Heart right ventricle (tissue), 16 donors: Measurements from ENCODE around the gene MPV17L. TPM values are rescaled to one million over a fixed set of nuclear protein-coding genes. Genes with fewer than 3 reads are reported as not detected.
"Not testable (repeated sequence)": the region's sequence is repeated elsewhere in the genome, so short reads cannot be mapped to it uniquely, and the experiment has no call there.

Source experiments
- ATAC-seq, 8 donors: fragments of 200-7000 bp; cut with Tn5 transposase; one replicate each; pipeline ENCODE4 v1.9.1; 2020; ENCODE audit warnings: mild to moderate bottlenecking in 8 of 8, moderate library complexity in 8 of 8, moderate number of reproducible peaks in 1 of 8
- DNase-seq, 2 donors: peaks; one replicate each; pipeline ENCODE4 v3.0.0-alpha.2; 2020
- H3K27ac ChIP-seq, 10 donors: fragments of 200-600 bp; sonication (generic) in 2 of 10; one replicate each; pipeline versions ENCODE4 v1.5.0 to v1.8.0; 2020 to 2022; ENCODE audit warnings: mild to moderate bottlenecking in 3 of 10
- H3K27me3 ChIP-seq, 7 donors: fragments of 200-600 bp; one replicate each; pipeline ENCODE4 v1.8.0; 2021 to 2022; ENCODE audit warnings: mild to moderate bottlenecking in 2 of 7
- H3K36me3 ChIP-seq, 9 donors: fragments of 200-600 bp; sonication (generic) in 1 of 9; one replicate each; pipeline versions ENCODE4 v1.5.0 to v1.8.0; 2020 to 2022; ENCODE audit warnings: mild to moderate bottlenecking in 2 of 9
- H3K4me1 ChIP-seq, 9 donors: fragments of 200-600 bp; sonication (generic) in 1 of 9; one replicate each; pipeline versions ENCODE4 v1.5.0 to v1.8.0; 2020 to 2022; ENCODE audit warnings: mild to moderate bottlenecking in 4 of 9
- H3K4me3 ChIP-seq, 10 donors: fragments of 200-600 bp; sonication (generic) in 2 of 10; one replicate each; pipeline versions ENCODE4 v1.5.0 to v1.8.0; 2020 to 2022; ENCODE audit warnings: mild to moderate bottlenecking in 7 of 10, moderate library complexity in 2 of 10
- H3K9me3 ChIP-seq, 11 donors: fragments of 200-600 bp in 10 of 11; sonication (generic) in 2 of 11; one replicate each; pipeline versions ENCODE4 v1.5.0 to v1.8.0; 2013 to 2022; ENCODE audit warnings: mild to moderate bottlenecking in 2 of 11, control low read depth in 1 of 11, moderate library complexity in 1 of 11
- CTCF ChIP-seq, 9 donors: fragments of 200-600 bp; sonication (generic) in 2 of 9; IDR thresholded peaks; one replicate each; pipeline versions ENCODE4 v1.5.0 to v1.8.0; 2021 to 2022; ENCODE audit warnings: antibody characterized with exemption in 9 of 9, mild to moderate bottlenecking in 5 of 9, moderate library complexity in 1 of 9
- WGBS, 2 donors: extraction: QIAGEN DNeasy Blood & Tissue Kit; methylation state at CpG; one replicate each; pipeline ENCODE4 v1.1.7; 2013; ENCODE audit warnings: inconsistent platforms in 1 of 2; 5-methylcytosine and 5-hydroxymethylcytosine counted together
- intact Hi-C, 10 donors: fragments of 100-400 bp; cut with DNase I; formaldehyde crosslinking; loops; one replicate each; pipeline versions ENCODE4 v1.11.1 to v1.14.2; 2022
- polyA plus RNA-seq, 2 donors: library from polyadenylated mRNA; stranded (reverse); fragments of 200-250 nt; gene quantifications; one replicate each; pipeline ENCODE4 v1.2.3, GENCODE V29; 2013
- total RNA-seq, 10 donors: library from RNA; stranded (reverse); fragmentation: NEBNext Ultra II Directional in 3 of 10; extraction: Animal tissue kit (Norgen Biotek cat#: 25700) in 3 of 10; gene quantifications; one replicate each; pipeline versions ENCODE4 v1.2.1 to v1.2.4, GENCODE V29; 2021 to 2023
- donor health status: Arrhythmogenic right ventricular cardiomyopathy.
- donor health status: ischemic (EF 13 %, LVEDD 7.1; RV severe dilation, severe dysfunction).
- donor health status: healthy with polysubstance abuse.
- donor health status: DM: no; HTN: yes; CAD: no.
- donor health status: DM: no; HTN: no; CAD: no.
- donor health status: ischemic (EF 25% LVEDD 6.9; RV normal size, moderate dysfunction).
- donor health status: ischemic (EF 25% LVEDD 5.7; RV mildly dilated, moderate dysfunction).
- donor health status: healthy.
- donor health status: DM: yes; HTN: yes; CAD: no.
- donor health status: Ischemic cardiomyopathy.
- donor health status: ischemic (EF 35%, LVEDD 5.7; RV mildly dilated, moderate dysfunction).
- donor health status: nonischemic (EF 11% LVEDD 7.7; RV severe dilation, severe dysfunction).
- donor health status: DM: yes; HTN: yes; CAD: no.
- donor health status: PGD.
- donor health status: ischemic (EF 29% LVEDD 5.4; RV normal size, mild dysfunction).
- donor health status: nonischemic (EF 23%, LVEDD 6.1; RV moderate dilation, normal function).

The MPV17L gene
- total and polyA plus RNA-seq, 12 donors, result 2.8 to 10.0 (median 8.2) TPM

DNA sequence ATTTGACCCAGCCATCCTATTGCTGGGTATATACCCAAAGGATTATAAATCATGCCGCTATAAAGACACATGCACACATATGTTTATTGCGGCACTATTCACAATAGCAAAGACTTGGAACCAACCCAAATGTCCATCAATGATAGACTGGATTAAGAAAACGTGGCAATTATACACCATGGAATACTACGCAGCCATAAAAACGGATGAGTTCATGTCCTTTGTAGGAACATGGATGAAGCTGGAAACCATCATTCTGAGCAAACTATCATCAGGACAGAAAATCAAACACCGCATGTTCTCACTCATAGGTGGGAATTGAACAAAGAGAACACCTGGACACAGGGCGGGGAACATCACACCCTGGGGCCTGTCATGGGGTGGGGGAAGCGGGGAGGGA lies 2.5 kb upstream of the MPV17L start:
- H3K27me3 ChIP-seq, result peaks cover 0 to 13% (median 4%) of the 10 kb centered on the region in 7 donors
- H3K4me3 ChIP-seq, ATAC-seq, H3K4me1 ChIP-seq, H3K9me3 ChIP-seq, intact Hi-C loops, H3K27ac ChIP-seq, DNase-seq, H3K36me3 ChIP-seq: not testable (repeated sequence)
- WGBS, 2 donors, result 92 to 95% methylated on average over 7 of the region's 8 CpGs

- H3K4me1 ChIP-seq, intact Hi-C loops, H3K36me3 ChIP-seq, H3K9me3 ChIP-seq, DNase-seq: not testable (repeated sequence)
- Histone ChIP-seq H3K4me3 (peak overlapping the region in 8 of 10 donors; percentile 42 to 66 (median 62)), H3K27me3 (peaks cover 0 to 13% (median 4%) of the 10 kb centered on the region in 7 donors), H3K27ac (peak overlapping the region in 7 of 10 donors; percentile 65 to 79 (median 70))
- ATAC-seq, result peak in 2 of 8 donors; percentile 15 to 42
- 75 to 84% methylated on average over 8 of the region's 8 CpGs for WGBS, 2 donors
Measured at GRCh38 chr16:15396509-15396829, 915 bp downstream of the MPV17L start.

DNA sequence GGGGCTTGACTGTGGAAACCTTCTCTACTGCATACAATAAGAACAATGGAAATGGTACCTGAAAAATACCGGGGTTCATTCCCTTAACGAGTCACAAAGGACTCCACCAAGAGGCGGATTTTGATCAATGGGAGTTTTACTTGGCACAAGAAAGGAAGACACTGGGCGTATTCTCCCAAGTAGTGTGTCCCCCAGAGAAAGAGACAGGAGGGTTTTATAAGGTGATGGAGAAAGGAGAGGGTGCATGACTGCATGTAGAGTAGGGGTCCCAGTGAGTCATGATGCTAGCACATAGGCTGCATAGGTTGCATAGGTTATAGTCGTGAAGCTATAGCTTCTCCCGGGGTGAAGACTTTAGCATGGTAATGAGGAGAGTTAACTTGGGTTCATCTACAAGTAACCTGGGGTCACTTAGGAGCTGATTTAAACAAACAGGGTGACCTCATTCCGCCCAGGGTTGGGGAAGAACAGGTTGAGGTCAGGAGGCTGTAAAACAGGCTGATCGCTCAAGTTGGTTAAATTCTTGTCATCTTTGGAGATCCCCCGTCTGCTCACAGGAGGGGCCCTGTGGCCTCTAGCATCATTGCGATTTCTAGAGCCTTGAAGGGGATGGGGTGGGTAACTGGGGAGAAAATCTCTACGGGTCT lies 1.5 kb downstream of the MPV17L start:
- Histone ChIP-seq H3K27ac (peak overlapping the region in 1 of 10 donors; percentile 66), H3K9me3 (no peaks in the 10 kb centered on the region), H3K4me1 (peaks cover 0 to 3% (median 0%) of the 10 kb centered on the region in 9 donors), H3K4me3 (no peak overlapping the region), H3K36me3 (peaks cover 0 to 11% (median 0%) of the 10 kb centered on the region in 9 donors), H3K27me3 (peaks cover 0 to 13% (median 4%) of the 10 kb centered on the region in 7 donors)
- WGBS, 2 donors, result 90 to 95% methylated on average over 11 of the region's 11 CpGs
- intact Hi-C loops, result no loop called here
- DNase-seq (no peak), ATAC-seq (no peak)
- TF ChIP-seq CTCF (IDR thresholded peaks at IDR 0.05), result no peak

GRCh38 chr16:15398618-15399316 lies 3.2 kb downstream of the MPV17L start:
- no peak for ATAC-seq
- no peak overlapping the region for H3K27ac ChIP-seq
- WGBS, 2 donors, result 89% methylated on average over 14 of the region's 14 CpGs

DNA sequence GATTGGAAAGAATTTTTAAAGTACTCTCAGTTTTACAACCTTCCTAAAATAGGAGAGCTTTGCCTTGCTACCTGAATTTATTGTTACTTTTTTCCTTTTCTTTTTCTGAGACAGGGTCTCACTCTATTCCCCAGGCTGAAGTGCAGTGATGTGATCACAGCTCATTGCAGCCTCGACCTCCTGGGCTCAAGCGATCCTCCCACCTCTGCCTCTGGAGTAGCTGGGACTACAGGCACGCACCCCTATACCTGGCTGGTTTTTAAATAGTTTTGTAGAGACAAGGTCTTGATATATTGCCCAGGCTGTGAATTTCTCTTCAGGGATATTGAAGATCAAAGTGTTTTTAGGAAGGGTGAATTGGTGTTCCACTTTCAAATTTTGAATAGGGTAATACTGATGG lies 3.8 kb downstream of the MPV17L start:
- ATAC-seq, result no peak

More at GRCh38 chr16:15398618-15399316, 3.2 kb downstream of the MPV17L start:
- intact Hi-C loops, result no loop called here
- H3K4me1 ChIP-seq, result peaks cover 0 to 3% (median 0%) of the 10 kb centered on the region in 9 donors
- H3K27me3 ChIP-seq, result peaks cover 0 to 13% (median 4%) of the 10 kb centered on the region in 7 donors
- TF ChIP-seq CTCF (IDR thresholded peaks at IDR 0.05), result no peak
- no peak overlapping the region for H3K4me3 ChIP-seq
- H3K9me3 ChIP-seq, result no peaks in the 10 kb centered on the region
- H3K36me3 ChIP-seq, result peaks cover 0 to 17% (median 0%) of the 10 kb centered on the region in 9 donors
- DNase-seq, result no peak

DNA sequence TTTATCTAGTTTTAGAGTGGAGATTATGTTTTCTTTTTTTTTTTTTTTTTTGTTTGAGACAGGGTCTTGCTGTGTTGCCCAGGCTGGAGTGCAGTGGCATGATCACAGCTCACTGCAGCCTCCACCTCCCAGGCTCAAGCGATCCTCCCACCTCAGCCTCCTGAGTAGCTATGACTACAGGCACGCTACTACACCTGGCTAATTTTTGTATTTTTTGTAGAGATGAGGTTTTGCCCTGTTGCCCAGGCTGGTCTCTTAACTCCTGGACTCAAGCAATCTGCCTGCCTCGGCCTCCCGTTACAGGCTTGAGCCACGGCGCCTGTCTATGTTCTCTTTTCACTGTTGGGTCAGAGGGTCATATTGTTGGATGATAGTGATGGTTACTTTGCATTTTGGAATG lies 4.8 kb downstream of the MPV17L start:
- WGBS, 2 donors, result 87 to 92% methylated on average over 6 of the region's 6 CpGs
- H3K27ac ChIP-seq, ATAC-seq, H3K4me3 ChIP-seq, H3K4me1 ChIP-seq, H3K9me3 ChIP-seq, intact Hi-C loops, DNase-seq: not testable (repeated sequence)
- Histone ChIP-seq H3K36me3 (peaks cover 0 to 17% (median 0%) of the 10 kb centered on the region in 9 donors), H3K27me3 (peaks cover 0 to 13% (median 4%) of the 10 kb centered on the region in 7 donors)

More for the DNA sequence above, 3.8 kb downstream of the MPV17L start:
- 84 to 86% methylated on average over 3 of the region's 3 CpGs for WGBS, 2 donors
- H3K9me3 ChIP-seq, result no peaks in the 10 kb centered on the region
- intact Hi-C loops, result no loop called here
- H3K27ac ChIP-seq, result no peak overlapping the region
- no peak for DNase-seq
- peaks cover 0 to 5% (median 0%) of the 10 kb centered on the region in 9 donors for H3K4me1 ChIP-seq
- peaks cover 0 to 13% (median 4%) of the 10 kb centered on the region in 7 donors for H3K27me3 ChIP-seq
- no peak for TF ChIP-seq CTCF (IDR thresholded peaks at IDR 0.05)
- peaks cover 0 to 17% (median 0%) of the 10 kb centered on the region in 9 donors for H3K36me3 ChIP-seq
- H3K4me3 ChIP-seq, result no peak overlapping the region
